CD4-positive, alpha-beta T cell treated with Interleukin-21 for 1 hour (primary cell): ENCODE measurements around the gene RAPGEF5.

Experiments used
- DNase-seq: peaks from one replicate; pipeline ENCODE4 v3.0.0-alpha.2; 2020

RAPGEF5 gene

DNA sequence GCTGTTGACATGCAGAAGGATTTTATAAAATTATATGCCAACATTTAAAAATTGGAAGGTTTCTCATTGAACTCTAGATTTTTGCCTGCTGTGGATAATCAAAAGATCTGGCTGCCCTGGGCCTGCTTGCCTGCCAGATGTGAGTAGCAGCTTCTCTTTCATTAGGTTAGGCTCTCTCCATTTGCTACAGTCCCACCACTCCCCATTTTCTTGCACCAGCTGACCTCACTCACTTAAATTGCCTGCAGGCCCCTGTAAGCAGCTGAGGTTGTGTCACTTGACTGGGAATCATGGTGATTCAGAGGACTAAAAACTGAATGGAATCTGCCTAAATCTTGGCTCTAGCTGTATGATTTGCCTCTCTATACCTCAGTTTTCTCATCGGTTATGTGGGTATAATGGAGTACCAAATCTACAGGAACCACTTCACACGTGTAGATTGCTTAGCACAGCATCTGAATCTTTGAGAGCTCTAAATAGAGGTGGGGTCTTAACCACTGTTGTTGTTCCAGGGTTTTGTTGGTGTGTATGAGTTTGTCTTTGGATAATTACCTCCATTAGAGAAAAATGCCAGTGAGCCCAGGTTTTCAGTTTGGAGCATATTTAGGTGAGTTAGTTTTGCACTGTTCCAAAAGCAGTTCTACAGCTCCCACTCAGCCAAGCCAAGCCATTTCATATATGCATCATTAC, 18.6 kb upstream of the RAPGEF5 start:
- no peak for DNase-seq

DNA sequence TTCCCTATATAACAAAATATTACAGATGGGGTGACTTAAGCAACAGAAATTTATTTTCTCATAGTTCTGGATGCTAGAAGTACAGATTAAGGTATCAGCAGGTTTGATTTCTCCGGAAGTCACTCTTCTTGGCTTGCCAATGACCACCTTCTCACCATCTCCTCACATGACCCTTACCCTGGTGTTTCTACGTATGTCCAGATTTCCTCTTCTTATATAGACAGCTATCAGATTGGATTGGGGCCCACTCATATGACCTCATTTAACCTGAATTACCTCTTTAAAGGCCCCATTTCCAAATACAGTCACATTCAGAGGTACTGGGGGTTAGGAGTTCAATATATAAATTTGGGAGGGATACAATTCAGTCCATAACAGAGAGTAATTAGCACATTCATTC, 17.0 kb upstream of the RAPGEF5 start:
- no peak for DNase-seq

DNA sequence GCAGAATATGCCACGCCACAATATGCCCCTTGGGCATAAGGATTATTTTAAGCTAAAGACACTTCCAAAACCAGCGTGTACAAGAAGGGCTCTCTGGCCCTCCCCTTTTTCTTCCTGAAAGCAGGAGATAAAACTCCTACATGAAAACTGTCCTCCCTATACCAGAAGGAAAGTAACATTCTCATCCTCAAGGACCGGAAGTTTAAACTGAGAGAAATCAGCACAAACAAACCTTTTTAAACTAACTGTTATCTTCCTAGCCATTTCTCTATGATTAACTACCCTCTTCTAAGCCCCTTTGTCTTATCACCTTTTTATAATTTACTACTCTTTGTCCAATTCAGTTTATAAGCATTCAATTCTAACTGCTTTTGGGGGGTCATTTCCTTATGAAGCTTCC, 16.4 kb upstream of the RAPGEF5 start:
- DNase-seq: no peak

DNA sequence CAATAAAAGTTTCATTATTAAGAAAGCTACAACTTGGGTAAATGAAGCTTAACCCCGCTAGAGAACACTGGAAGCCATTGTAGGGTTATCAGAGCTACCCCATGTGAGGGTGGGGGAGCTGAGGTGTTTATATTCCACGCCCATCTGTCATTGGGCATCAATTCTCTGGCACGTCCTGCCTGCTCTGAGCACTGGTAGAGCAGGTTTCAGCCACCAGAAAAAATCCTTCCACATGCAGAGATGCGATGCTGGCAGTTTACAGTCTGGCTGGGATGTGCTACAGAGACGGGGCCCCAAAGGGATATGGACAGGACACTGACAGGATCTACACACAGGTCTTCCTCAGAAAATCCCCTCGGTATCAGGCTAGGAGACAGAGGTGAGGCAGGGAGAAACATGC, 15.9 kb upstream of the RAPGEF5 start:
- DNase-seq: no peak

DNA sequence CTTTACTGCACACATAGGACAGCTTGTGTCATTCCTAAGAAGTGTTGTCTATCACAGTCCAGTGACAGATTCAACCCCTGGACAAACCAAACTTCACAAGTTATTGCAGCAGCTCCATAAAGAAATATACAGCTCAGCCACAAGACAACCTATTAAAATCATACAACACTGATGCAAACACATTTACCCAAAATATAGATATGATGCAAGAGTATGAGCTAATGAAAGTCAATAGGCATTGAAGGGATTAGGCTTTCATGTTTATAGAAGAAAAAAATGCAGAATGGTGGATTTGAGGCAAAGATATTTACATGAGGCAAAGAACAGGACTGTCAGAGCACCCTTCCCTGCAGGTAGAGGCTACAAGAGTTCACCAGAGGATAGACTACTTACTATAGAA, 14.9 kb upstream of the RAPGEF5 start:
- DNase-seq: no peak

DNA sequence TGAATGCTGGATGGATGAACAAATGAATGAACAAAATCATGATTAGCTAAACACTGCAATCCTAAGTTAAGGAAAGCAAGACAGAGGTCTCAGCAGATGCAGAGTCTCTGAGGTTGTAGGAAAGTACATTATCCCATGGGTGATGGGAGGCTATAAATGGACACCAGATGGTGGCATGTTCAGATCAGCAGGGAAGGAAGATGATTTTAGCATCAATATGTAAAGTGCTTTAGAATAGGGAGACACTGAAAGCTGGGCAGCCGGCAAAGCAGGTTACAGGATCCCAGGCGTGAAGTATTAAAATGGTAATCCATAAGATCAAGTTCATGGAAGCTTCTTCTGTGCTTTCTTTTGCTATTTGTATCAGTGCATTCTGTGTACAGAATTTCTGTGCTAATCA, 7.9 kb upstream of the RAPGEF5 start:
- no peak for DNase-seq

DNA sequence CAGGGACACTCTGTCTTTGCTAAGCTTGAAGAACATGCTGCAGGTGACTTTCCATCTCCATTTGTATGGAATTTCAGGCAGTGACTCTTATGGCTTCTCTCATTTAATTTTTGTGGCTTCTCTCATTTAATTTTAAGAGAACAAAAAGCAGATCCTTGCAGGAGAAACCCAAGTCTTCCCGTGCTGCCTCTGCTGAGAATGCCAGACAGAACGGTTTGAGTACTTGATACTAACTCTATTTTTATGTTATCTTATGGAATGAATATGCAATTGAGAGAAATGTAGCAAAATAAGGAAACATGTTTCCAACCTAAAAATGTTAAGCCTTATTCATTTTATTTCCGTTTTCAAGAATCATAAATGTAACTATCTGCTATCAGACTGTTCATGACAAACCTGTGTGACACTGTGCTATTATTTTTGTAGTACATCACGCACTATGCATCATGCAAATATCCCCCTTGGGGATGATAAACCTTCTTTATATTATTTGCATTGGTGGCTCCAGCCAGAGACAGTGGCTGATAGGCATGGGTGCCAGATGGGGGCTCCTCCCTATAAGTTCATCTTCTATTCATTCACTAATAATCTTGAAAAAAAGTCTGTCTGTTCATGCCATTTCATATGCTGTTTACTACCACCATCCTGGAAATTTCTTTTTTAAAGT, 6.9 kb upstream of the RAPGEF5 start:
- DNase-seq: no peak

DNA sequence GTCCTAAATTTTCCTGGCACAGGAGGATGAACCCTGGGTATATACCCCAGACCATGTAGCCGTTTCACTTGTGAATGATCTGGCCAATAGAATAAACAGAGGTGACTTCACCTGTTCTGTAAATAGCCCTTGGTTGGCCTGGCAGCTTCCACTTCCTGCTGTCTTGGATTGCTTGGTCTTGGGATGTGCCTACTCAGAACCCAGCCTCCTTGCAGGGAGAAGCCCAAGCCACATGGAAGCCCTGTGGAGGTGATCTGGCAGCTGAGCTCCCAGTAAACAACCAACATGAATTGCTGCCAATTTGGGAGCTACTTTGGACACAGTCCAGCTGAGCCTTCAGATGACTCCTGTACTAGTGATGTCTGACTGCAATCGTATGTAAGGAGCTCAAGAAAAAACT, 4.8 kb upstream of the RAPGEF5 start:
- no peak for DNase-seq

DNA sequence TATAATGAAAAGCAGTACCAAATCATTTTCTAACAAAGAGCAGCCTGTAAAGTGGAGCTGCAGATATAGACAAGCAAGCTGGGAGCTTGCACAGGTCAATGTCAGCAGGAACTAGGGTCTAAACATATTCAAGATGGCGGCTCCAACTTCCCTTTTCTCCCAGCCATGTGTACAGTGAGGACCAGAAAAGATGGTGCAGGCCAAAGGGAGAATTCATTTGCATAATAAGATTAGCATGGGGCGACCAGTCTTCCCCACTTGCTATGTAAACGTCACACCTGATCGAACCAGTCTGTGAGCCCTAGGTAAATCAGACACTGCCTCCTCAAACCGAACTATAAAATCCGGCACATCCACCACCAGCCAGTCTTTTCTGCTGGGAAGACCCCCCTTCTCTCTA, 4.4 kb upstream of the RAPGEF5 start:
- DNase-seq: no peak

DNA sequence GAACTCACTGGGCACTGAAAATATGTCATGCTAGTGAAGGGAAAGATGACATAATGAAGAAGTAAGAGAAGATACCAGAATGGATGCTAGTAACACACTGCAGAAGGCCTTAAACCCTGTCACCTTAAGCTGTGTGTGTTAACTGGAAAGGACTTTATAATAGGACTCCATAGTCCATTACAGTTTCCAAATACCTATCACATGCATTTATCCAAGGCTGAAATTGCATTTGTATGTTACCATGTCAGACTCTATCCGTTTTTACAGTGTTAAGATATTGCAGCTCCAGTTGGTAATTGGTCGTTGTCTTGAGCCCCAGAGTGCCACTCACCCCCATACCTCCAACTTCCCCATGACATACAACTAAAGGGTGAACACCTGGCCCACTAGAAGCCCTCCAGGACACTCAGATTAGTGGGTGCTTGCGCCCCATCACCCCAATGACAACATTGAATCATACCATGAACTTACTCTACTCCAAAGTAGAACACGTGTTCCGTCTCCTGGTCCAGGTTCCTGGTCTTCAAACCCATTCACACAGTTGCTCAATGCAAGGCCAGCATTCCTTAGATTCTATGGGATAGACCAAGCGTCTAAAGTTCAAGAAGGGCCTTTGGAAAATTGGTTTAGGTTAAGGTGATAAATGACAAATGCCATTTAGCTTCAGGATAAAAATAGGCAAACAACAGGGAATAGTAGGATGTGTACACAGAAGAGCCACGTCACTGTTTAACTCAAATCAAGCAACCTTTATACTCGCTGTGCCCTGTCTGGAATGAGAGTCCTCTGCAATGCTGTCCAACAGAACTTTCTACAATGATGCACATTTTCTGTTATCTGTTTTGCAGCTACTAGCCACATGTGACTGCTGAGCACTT, 2.1 kb upstream of the RAPGEF5 start:
- no peak for DNase-seq

DNA sequence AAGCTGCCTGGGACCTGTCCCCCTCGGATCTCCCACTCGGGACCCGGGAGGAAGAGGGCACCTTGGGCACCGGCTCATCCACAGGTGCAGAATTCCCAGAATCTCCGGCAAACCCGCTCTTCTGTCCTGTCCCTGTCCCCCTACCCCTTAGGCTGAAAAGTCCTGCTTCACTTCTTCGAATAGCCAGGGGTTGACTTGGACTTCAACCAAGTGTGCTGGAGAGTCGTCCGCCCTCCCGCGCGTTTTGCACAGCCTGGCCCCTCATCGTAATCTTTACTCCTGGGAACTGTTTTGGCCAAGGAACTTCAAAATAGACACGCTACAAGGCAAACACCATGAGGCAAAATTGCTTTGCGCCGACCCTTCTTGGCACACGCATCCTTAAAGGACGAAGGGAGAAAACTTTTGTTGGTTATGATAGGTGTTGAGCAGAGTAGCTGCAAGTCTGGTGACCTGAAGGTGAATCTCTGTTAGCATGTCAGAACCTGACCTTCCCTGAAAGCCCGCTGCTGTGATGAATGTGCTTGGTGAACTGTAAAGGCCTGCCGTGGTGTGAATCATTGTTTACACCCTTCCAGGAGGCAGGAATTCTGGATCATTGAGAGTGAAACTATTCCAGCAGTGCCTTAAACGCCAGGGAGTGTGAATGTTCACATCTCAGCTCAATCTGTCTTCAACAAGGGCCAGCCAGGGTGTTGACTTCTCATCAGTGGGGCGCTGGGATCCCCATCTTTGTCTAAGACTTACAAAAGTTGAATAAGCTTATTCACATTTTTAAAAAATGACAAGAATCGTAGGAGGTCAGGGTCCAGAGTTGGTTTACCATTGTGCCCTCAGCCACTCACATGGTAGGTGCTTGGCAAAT, 589 bp upstream of the RAPGEF5 start:
- DNase-seq: no peak

DNA sequence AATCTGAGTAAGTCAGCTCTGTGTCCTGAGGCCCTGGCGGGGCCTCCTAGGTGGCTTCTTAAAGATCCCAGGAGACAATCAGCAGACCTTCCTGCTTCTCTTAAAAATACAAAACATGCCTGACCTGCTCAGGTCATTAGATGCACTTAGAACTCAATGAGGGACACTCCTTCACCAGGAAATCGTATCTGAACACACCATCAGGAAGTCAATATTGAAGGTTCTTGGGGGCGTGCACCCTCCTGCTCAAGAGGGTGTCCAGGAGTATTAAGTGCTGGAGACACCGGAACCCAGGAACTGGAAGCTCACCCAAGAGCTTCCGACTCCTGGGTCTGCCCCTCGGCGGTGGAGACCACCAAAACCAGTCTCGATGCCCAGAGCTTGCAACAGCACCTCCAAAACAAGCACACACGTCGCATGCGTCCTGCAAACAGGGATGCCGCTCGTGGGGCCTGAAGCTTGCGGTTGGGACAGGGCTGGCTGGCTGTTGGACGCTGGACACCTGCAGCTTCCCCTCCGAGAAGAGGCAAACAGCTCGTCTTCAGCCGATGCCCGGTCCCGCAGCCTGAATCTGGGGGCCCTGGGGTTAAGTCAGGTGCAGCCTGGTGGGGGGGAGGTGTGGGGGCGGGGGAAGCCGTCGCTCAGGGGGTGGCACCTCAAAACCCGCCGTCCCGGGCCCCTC, 803 bp downstream of the RAPGEF5 start:
- no peak for DNase-seq

DNA sequence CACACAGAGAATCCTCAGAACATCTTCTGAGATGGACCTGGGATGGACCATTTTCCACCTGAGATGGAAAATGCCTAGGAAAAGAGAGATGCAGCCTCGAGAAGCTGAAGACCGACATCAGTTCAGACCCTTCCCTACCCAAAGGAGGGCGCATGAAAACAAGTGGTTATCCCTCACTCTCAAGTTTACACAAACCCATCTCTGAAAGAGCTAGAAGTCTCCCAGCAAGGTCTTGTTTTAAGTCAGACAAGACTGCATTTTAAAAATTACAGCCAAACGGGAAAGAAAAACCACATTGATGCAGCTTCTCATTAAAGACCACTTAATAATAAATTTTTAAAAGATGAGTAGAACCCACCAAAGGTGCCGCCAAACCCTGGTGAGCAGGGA, 1.3 kb downstream of the RAPGEF5 start:
- DNase-seq: no peak

DNA sequence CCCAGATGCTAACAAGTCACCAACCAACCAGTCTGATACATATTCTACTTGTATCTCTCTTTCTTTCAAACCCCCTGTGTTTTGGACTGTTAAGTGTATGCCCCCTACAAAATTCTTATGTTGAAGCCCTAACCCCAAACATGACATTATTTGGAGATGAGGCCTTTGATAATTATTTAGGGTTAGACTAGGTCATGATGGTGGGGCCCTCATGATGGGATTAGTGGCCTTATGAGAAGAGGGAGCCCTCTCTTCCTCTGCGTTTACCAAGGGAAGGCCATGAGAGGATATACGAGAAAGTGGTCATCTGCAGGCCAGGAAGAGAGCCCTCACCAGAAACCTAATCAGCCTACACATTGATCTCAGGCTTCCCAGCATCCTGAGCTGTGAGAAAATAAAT, 2.5 kb downstream of the RAPGEF5 start:
- DNase-seq: no peak

DNA sequence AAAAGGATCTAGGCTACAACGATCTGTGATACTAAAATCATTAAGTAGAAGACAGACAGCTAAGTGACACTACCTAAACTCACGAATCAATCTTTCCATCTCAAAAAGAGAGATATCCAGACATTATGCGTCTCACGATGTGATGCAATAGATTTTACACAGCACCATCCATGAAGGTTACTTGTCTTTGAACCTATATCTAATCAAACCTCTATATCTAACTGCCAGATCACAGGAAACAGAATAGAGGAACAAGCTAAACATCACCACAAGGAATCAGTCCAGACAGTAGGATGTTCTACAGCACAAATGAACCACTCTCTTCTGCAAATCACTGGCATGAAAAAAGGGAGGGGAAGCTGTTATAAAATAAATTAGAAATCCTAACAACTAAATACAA, 4.1 kb downstream of the RAPGEF5 start:
- no peak for DNase-seq

DNA sequence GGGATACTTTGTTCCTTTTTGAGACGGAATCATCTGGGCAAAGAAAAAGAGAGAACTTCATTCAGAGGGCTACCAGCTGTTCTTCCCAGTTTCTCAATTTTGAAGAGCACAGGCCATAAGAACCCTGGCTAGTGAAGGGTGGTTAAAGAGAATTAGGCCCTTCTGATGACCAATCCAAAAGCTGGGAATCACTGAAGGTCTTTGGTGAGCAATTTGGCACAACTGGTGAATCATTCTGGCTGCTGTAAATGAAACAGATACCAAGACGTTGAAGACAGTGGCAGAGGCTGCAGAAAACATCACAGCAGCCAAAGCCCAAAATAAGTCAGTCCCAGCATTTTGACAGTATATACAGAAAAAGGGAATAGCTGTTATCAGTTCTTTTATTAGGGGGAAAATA, 5.1 kb downstream of the RAPGEF5 start:
- DNase-seq: no peak

DNA sequence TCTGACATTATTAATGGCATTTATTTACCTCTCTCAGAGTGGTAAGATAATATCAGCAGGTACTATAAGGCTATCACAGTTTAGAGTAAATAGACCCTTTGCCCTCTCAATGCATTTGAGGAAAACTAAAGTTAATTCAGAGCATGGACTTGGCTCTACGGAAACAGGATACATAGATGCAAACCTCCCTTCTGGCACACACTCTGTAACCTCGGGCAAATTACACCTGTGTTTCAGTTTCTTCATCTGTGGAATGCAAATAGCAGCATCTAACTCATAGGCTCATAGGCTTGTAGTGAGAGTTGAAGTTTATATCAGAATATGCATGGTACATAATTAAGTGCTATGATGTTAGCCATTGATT, 5.6 kb downstream of the RAPGEF5 start:
- no peak for DNase-seq

DNA sequence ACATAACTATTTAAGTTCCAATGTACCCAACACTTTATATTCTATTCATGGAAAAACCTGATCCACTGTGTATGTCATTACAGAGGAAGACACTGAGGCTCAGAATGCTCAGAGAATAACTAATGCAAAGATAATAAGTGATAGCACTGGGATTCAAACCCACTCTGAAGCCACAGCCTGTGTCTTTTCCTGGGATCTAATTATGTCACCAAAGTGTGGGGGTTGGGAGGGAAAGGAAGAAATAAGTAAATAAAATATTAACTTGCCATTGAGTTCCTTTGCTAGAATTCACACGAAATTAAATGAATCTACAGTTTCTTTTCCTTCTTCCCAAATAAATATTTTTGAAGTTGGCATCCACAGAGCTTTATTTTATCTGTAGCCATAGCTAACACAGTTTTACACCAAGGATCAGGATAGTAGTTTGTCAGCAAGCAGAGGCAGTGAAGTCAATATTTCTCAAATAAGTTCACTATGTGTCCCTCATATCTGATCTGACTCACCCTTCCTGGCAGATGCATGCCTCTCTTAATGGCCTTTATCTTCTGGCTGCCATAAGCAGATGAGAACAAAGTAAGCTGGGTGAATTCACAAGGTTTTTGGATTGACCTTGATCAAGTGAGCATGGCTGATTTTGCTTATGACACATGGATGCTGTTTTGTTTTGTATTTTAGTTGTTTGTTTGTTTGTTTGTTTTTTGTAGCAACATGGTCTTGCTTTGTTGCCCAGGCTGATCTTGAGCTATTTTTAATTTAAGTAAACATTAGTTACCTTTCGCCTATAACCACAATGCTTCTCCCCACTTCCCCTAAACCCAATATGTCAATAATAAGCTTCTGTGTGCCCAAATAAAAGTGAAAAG, 6.3 kb downstream of the RAPGEF5 start:
- no peak for DNase-seq

DNA sequence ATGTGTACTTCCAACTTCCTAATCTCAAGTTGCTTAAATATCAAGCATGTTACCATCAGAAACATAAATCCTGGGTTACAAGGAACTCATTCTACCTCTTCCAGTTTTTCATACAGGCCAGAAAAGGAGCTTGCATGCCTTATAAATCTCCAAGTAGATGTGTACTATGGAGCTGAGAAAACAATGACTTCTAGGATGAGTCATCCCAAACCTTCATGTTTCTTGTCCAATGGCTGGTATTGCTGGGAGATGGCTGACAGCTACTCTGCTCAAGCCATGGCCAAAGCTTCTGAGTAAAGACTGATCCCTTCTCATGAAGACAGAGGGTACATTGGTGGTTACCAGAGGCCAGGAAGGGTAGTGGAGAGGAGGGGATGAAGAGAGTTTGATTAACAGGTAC, 8.6 kb downstream of the RAPGEF5 start:
- DNase-seq: no peak

DNA sequence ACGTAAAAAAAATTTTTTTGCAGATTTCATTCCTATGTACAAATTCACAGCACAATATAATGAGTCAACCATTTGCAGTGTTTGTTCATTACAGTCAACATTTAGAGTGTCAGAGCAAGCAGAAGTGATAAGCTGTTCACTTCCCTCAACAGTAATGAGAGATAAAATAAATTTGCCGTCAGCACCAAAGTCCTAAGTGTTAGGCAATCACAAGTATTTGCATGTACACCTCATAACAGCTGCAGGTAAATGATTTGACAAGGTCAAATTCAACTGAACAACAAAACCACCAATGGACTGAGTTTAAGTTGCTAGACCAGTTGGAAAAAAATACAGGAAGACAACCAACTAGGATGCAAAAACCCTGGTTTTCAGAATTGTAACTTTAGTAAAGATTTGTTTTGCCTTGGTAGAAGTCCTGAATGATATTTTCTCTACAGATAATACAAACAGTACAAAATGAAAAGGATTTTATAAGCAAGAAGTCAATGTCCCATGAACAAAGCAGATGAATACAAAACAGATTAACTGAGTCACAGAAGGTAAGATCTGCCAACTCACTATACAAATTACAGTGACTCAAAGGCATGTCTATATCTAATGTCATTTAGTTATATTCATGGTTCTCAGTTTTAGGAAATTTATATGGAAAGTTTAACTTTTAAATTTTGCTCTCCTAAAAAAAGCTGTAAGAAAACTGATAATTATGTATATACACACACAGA, 10.4 kb downstream of the RAPGEF5 start:
- no peak for DNase-seq

DNA sequence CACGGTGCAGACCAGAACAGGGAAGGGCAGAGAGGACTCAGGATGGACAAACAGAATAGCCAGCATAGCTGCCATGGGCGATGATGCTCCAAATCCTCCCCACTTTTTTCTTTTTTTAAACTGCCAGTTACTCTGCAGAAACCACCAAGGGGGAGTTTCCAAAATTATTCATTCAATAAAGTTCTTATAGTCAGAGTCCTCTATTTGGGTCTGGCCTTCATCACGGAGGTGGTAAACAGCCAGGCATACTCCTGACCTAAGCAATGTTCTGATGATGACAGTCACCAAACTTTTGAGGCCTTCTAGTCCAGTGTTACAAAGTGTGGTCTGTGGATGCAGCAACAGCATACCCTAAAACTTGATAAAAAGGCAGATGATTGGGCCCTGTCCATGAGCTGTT, 12.3 kb downstream of the RAPGEF5 start:
- no peak for DNase-seq
